ENCODE measurements around the gene DCST1.
A peak's percentile ranks its signal among the peaks of the same experiment; 100 is the strongest.

DCST1 gene

GRCh38 chr1:155001425-155001674 lies 32.3 kb upstream of the DCST1 start:
- DNase-seq: no peak

- DNase-seq: peak; percentile 95
Measured at GRCh38 chr1:155001675-155002463, 31.8 kb upstream of the DCST1 start.

GRCh38 chr1:155002464-155003226 lies 31.0 kb upstream of the DCST1 start, which contains the start of gene ZBTB7B:
Gene ZBTB7B, plus strand, starts transcription at chr1:155002802. Its CDS starts 11,859 bp downstream, at chr1:155014661.
- DNase-seq: no peak

GRCh38 chr1:155003227-155003765 lies 30.3 kb upstream of the DCST1 start:
- no peak for DNase-seq

- DNase-seq: no peak
Measured at GRCh38 chr1:155003766-155004351, 29.8 kb upstream of the DCST1 start.

GRCh38 chr1:155004352-155005075 lies 29.1 kb upstream of the DCST1 start:
- DNase-seq: no peak

- no peak for DNase-seq
Measured at GRCh38 chr1:155005076-155006011, 28.3 kb upstream of the DCST1 start.

- no peak for DNase-seq
Measured at GRCh38 chr1:155006601-155007101, 27.0 kb upstream of the DCST1 start.

GRCh38 chr1:155007251-155007828 lies 26.3 kb upstream of the DCST1 start:
- DNase-seq: no peak

- no peak for DNase-seq
Measured at GRCh38 chr1:155008015-155008941, 25.3 kb upstream of the DCST1 start.

GRCh38 chr1:155009221-155009711 lies 24.4 kb upstream of the DCST1 start:
- no peak for DNase-seq

GRCh38 chr1:155009742-155010141 lies 23.9 kb upstream of the DCST1 start:
- DNase-seq: no peak

GRCh38 chr1:155010211-155010918 lies 23.3 kb upstream of the DCST1 start:
- no peak for DNase-seq

- DNase-seq: no peak
Measured at GRCh38 chr1:155011004-155011416, 22.6 kb upstream of the DCST1 start.

- DNase-seq: no peak
Measured at GRCh38 chr1:155011437-155012025, 22.1 kb upstream of the DCST1 start.

- DNase-seq: no peak
Measured at GRCh38 chr1:155012026-155012546, 21.5 kb upstream of the DCST1 start.

GRCh38 chr1:155012776-155013602 lies 20.6 kb upstream of the DCST1 start:
- no peak for DNase-seq

- DNase-seq: no peak
Measured at GRCh38 chr1:155013632-155014031, 20.0 kb upstream of the DCST1 start.
